ENCODE results near the gene SLC24A2. TPM values are rescaled to one million over a fixed set of nuclear protein-coding genes. Genes with fewer than 3 reads are reported as not detected.

SLC24A2 gene
- total and polyA plus RNA-seq, 7 donors: 0.01 to 1.2 (median 0.03) TPM; not detected in 1

DNA sequence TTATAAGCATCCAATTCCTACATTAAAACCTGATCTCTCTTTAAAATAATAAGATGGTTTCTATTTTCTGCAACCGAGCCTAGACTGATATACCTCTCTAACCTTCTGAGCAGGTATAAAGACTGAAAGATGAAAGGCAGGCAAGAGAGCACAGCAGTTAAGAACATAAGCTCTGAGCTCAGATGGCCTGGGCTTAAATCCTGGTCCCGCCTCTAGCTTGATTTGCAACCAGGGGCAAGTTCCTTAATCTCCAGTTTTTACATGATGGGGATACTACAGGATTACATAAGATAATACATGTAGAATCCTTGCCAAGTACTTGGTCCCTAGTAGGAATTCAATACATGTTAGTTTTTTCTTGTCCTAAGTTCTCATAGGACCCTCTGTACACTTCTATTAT, 33.9 kb downstream of the SLC24A2 start:
- intact Hi-C loops (cut with DNase I): no loop called here
- 82 to 88% (median 85%) methylated on average over 2 of the region's 2 CpGs for WGBS, 3 donors
- TF ChIP-seq CTCF (IDR thresholded peaks at IDR 0.05): no peak
- Histone ChIP-seq H3K9me3 (no peaks in the 10 kb centered on the region), H3K27ac (no peak overlapping the region), H3K27me3 (ENCODE audit: insufficient read depth in 3 of 3, low read length in 2 of 3) (peaks cover 0 to 2% (median 0%) of the 10 kb centered on the region in 3 donors), H3K36me3 (ENCODE audit: insufficient read depth in 1 of 2, low read depth in 1 of 2) (no peaks in the 10 kb centered on the region), H3K4me1 (no peaks in the 10 kb centered on the region), H3K4me3 (no peak overlapping the region)
- ATAC-seq (no peak), DNase-seq (no peak)

- Histone ChIP-seq H3K9me3 (no peaks in the 10 kb centered on the region), H3K4me3 (no peak overlapping the region), H3K27ac (no peak overlapping the region), H3K27me3 (ENCODE audit: insufficient read depth in 3 of 3, low read length in 2 of 3) (peaks cover 0 to 2% (median 0%) of the 10 kb centered on the region in 3 donors), H3K4me1 (no peaks in the 10 kb centered on the region), H3K36me3 (ENCODE audit: insufficient read depth in 1 of 2, low read depth in 1 of 2) (no peaks in the 10 kb centered on the region)
- WGBS, 3 donors: 52 to 59% (median 57%) methylated on average over 4 of the region's 4 CpGs
- no peak for DNase-seq
- ATAC-seq: no peak
- intact Hi-C loops (cut with DNase I): no loop called here
- no peak for TF ChIP-seq CTCF (IDR thresholded peaks at IDR 0.05)
Observed at GRCh38 chr9:19748278-19749126, 40.3 kb downstream of the SLC24A2 start.

GRCh38 chr9:19746223-19746622, 42.6 kb downstream of the SLC24A2 start:
- DNase-seq: no peak
- no peak for TF ChIP-seq CTCF (IDR thresholded peaks at IDR 0.05)
- Histone ChIP-seq H3K4me1 (no peaks in the 10 kb centered on the region), H3K4me3 (no peak overlapping the region), H3K9me3 (no peaks in the 10 kb centered on the region), H3K27me3 (ENCODE audit: insufficient read depth in 3 of 3, low read length in 2 of 3) (peaks cover 0 to 2% (median 0%) of the 10 kb centered on the region in 3 donors), H3K27ac (no peak overlapping the region), H3K36me3 (ENCODE audit: insufficient read depth in 1 of 2, low read depth in 1 of 2) (no peaks in the 10 kb centered on the region)
- intact Hi-C loops (cut with DNase I): no loop called here
- WGBS, 3 donors: 92 to 96% (median 93%) methylated on average over 2 of the region's 2 CpGs
- no peak for ATAC-seq

DNA sequence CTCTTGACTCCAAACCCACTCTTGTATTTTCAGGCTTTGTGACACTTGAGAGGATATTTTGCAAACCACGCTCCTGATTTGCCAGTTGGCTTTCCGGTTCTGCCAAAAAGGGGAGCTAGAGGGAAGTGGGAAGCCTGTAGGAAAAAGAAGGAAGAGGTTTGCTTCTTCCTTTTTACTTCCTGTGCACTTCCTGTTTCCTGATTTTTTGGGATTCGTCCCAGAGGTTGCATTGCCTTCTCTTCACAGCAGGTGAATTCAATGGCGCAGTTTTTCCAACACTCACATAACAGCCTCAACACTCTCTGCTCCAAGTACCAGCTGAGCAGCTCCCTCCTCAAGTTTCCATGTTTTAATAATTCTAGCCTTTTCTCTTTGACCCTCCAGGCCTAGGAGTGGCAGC, 47.7 kb downstream of the SLC24A2 start:
- Histone ChIP-seq H3K4me1 (no peaks in the 10 kb centered on the region), H3K27ac (no peak overlapping the region), H3K4me3 (no peak overlapping the region), H3K27me3 (ENCODE audit: insufficient read depth in 3 of 3, low read length in 2 of 3) (no peaks in the 10 kb centered on the region), H3K36me3 (ENCODE audit: insufficient read depth in 1 of 2, low read depth in 1 of 2) (no peaks in the 10 kb centered on the region), H3K9me3 (no peaks in the 10 kb centered on the region)
- ATAC-seq (no peak), DNase-seq (no peak)
- WGBS, 3 donors: 54 to 64% (median 63%) methylated on average over 4 of the region's 4 CpGs
- no peak for TF ChIP-seq CTCF (IDR thresholded peaks at IDR 0.05)
- intact Hi-C loops (cut with DNase I): no loop called here
